Neural cell (in vitro differentiated cells): Measurements from ENCODE around the gene DNAJC13. TPM values are rescaled to one million over a fixed set of nuclear protein-coding genes. Genes with fewer than 3 reads are reported as not detected.

ENCODE experiments used
- H2AFZ ChIP-seq: fragments of 200-600, 300-800 bp; sonication (generic), shearing (Covaris generic); 2 replicates; pipeline ENCODE4 v1.6.0; 2014; ENCODE audit warnings: low read depth, mild to moderate bottlenecking, antibody characterized with exemption, low read length, moderate library complexity
- H3F3A ChIP-seq: fragments of 200-600 bp; shearing (Covaris generic); 2 replicates; pipeline ENCODE4 v1.6.1; 2016; ENCODE audit warnings: mild to moderate bottlenecking, moderate library complexity, mixed read lengths, antibody characterized with exemption, low read length; ENCODE audit not compliant: insufficient read depth, poor library complexity, severe bottlenecking
- H3K27ac ChIP-seq: fragments of 200-600, 300-800 bp; sonication (generic), shearing (Covaris generic); 2 replicates; pipeline ENCODE4 v1.5.1; 2014; ENCODE audit warnings: mild to moderate bottlenecking, low read length, moderate library complexity
- H3K27me3 ChIP-seq: fragments of 300-800, 200-600 bp; sonication (generic), shearing (Covaris generic); 2 replicates; pipeline ENCODE4 v1.6.0; 2014; ENCODE audit warnings: mild to moderate bottlenecking, low read depth, low read length, moderate library complexity; ENCODE audit not compliant: insufficient read depth
- H3K36me3 ChIP-seq: fragments of 300-800, 200-600 bp; sonication (generic), shearing (Covaris generic); 2 replicates; pipeline ENCODE4 v1.5.1; 2014; ENCODE audit warnings: mild to moderate bottlenecking, antibody characterized with exemption, low read length, moderate library complexity; ENCODE audit not compliant: insufficient read depth
- H3K4me2 ChIP-seq: fragments of 300-800, 200-600 bp; sonication (generic), shearing (Covaris generic); 2 replicates; pipeline ENCODE4 v1.6.0; 2014; ENCODE audit warnings: mild to moderate bottlenecking, low read length
- H3K4me3 ChIP-seq: fragments of 300-800, 200-600 bp; sonication (generic), shearing (Covaris generic); 2 replicates; pipeline ENCODE4 v1.5.1; 2014; ENCODE audit warnings: mild to moderate bottlenecking, low read length, moderate library complexity
- H3K79me2 ChIP-seq: fragments of 200-600 bp; shearing (Covaris generic); replicated peaks from 2 replicates; pipeline ENCODE4 v1.6.0; 2014; ENCODE audit warnings: mild to moderate bottlenecking, low read length, moderate library complexity; ENCODE audit not compliant: insufficient read depth
- H3K9ac ChIP-seq: fragments of 300-800, 200-600 bp; sonication (generic), shearing (Covaris generic); 2 replicates; pipeline ENCODE4 v1.6.1; 2016; ENCODE audit warnings: mild to moderate bottlenecking, low read length, mixed read lengths
- H3K9me2 ChIP-seq: fragments of 200-600 bp; shearing (Covaris generic); 2 replicates; pipeline ENCODE4 v1.6.1; 2016; ENCODE audit warnings: mild to moderate bottlenecking, low read length, mixed read lengths; ENCODE audit not compliant: insufficient read depth
- H3K9me3 ChIP-seq: fragments of 200-600, 300-800 bp; sonication (generic), shearing (Covaris generic); 2 replicates; pipeline ENCODE4 v1.6.1; 2016; ENCODE audit warnings: mild to moderate bottlenecking, mixed run types, low read length, moderate library complexity, mixed read lengths
- H4K20me1 ChIP-seq: fragments of 200-600 bp; shearing (Covaris generic); 2 replicates; pipeline ENCODE4 v1.6.1; 2016; ENCODE audit warnings: mild to moderate bottlenecking, mixed run types; ENCODE audit not compliant: insufficient read depth
- CTCF ChIP-seq: fragments of 450-650 bp; IDR thresholded peaks from 2 replicates; pipeline ENCODE4 v1.5.1; 2014; ENCODE audit warnings: antibody characterized with exemption, mild to moderate bottlenecking, moderate library complexity; ENCODE audit not compliant: poor library complexity, severe bottlenecking
- EP300 ChIP-seq: fragments of 450-650 bp; conservative IDR thresholded peaks from 2 replicates; pipeline ENCODE4 v1.6.1; 2014; ENCODE audit warnings: antibody characterized with exemption, mild to moderate bottlenecking, moderate library complexity; ENCODE audit not compliant: poor library complexity, severe bottlenecking
- EZH2 ChIP-seq: fragments of 200-600, 300-800 bp; shearing (Covaris generic), sonication (generic); IDR thresholded peaks from 2 replicates; pipeline ENCODE4 v1.6.1; 2014; ENCODE audit warnings: antibody characterized with exemption, low read length, borderline replicate concordance, mild to moderate bottlenecking; ENCODE audit not compliant: insufficient read depth, poor library complexity, severe bottlenecking
- MXI1 ChIP-seq: fragments of 450-650 bp; conservative IDR thresholded peaks from 2 replicates; pipeline ENCODE4 v1.6.1; 2014; ENCODE audit warnings: antibody characterized with exemption, mild to moderate bottlenecking; ENCODE audit not compliant: poor library complexity, severe bottlenecking
- POLR2AphosphoS5 ChIP-seq: IDR thresholded peaks from 2 replicates; pipeline ENCODE4 v1.6.1; 2012
- RAD21 ChIP-seq: fragments of 450-650 bp; conservative IDR thresholded peaks from 2 replicates; pipeline ENCODE4 v1.6.1; 2014; ENCODE audit warnings: antibody characterized with exemption, mild to moderate bottlenecking, moderate library complexity
- REST ChIP-seq: IDR thresholded peaks from 2 replicates; pipeline ENCODE4 v1.6.1; 2012; ENCODE audit warnings: borderline replicate concordance
- SMC3 ChIP-seq: fragments of 450-650 bp; conservative IDR thresholded peaks from 2 replicates; pipeline ENCODE4 v1.6.1; 2014; ENCODE audit warnings: antibody characterized with exemption, mild to moderate bottlenecking, moderate library complexity; ENCODE audit not compliant: poor library complexity
- TAF1 ChIP-seq: IDR thresholded peaks from 2 replicates; pipeline ENCODE4 v1.6.1; 2012; ENCODE audit warnings: low read depth
- polyA plus RNA-seq: library from polyadenylated mRNA; depleted of rRNA; stranded (reverse); fragments of >200 nt; gene quantifications from 2 replicates; pipeline ENCODE4 v1.2.3, GENCODE V29; 2014

DNAJC13 gene
- polyA plus RNA-seq, 1 donor from 2014 or later = 38.4 TPM

GRCh38 chr3:132378048-132378762, 39.1 kb upstream of the DNAJC13 start:
- Histone ChIP-seq H2AFZ (no peak overlapping the region), H3K79me2 (no peaks in the 10 kb centered on the region), H3K4me2 (no peak overlapping the region), H3K9ac (no peak overlapping the region), H3K27me3 (no peaks in the 10 kb centered on the region), H4K20me1 (no peaks in the 10 kb centered on the region), H3K27ac (no peak overlapping the region), H3F3A (no peaks in the 10 kb centered on the region), H3K9me2 (no peaks in the 10 kb centered on the region), H3K4me3 (no peak overlapping the region), H3K9me3 (no peaks in the 10 kb centered on the region), H3K36me3 (no peaks in the 10 kb centered on the region)
- TF ChIP-seq EP300 (no peak), RAD21 (no peak), REST (no peak), MXI1 (no peak), TAF1 (no peak), POLR2AphosphoS5 (no peak), EZH2 (no peak), SMC3 (no peak)

GRCh38 chr3:132378846-132379245, 38.5 kb upstream of the DNAJC13 start:
- H3K9ac ChIP-seq = no peak overlapping the region
- H4K20me1 ChIP-seq = no peaks in the 10 kb centered on the region
- no peaks in the 10 kb centered on the region for H3K9me2 ChIP-seq
- no peaks in the 10 kb centered on the region for H3K79me2 ChIP-seq
- no peak overlapping the region for H3K4me2 ChIP-seq
- no peak overlapping the region for H3K4me3 ChIP-seq
- H3F3A ChIP-seq = no peaks in the 10 kb centered on the region
- no peaks in the 10 kb centered on the region for H3K36me3 ChIP-seq
- no peaks in the 10 kb centered on the region for H3K27me3 ChIP-seq
- no peak for TF ChIP-seq MXI1
- no peak for TF ChIP-seq REST
- TF ChIP-seq CTCF = no peak
- no peak for TF ChIP-seq EP300
- TF ChIP-seq RAD21 = no peak
- TF ChIP-seq SMC3 = no peak
- TF ChIP-seq EZH2 = no peak
- TF ChIP-seq TAF1 = no peak
- no peak for TF ChIP-seq POLR2AphosphoS5
- no peak overlapping the region for H2AFZ ChIP-seq
- no peak overlapping the region for H3K27ac ChIP-seq
- no peaks in the 10 kb centered on the region for H3K9me3 ChIP-seq
